Putamen (tissue), 1 donor: ENCODE results near the gene IGSF6.
"Not testable (repeated sequence)": the region's sequence is repeated elsewhere in the genome, so short reads cannot be mapped to it uniquely, and the experiment has no call there.

ENCODE experiments used
- DNase-seq: peaks from one replicate; pipeline ENCODE4 v3.0.0-alpha.2; 2016; ENCODE audit warnings: low spot score

IGSF6 gene

DNA sequence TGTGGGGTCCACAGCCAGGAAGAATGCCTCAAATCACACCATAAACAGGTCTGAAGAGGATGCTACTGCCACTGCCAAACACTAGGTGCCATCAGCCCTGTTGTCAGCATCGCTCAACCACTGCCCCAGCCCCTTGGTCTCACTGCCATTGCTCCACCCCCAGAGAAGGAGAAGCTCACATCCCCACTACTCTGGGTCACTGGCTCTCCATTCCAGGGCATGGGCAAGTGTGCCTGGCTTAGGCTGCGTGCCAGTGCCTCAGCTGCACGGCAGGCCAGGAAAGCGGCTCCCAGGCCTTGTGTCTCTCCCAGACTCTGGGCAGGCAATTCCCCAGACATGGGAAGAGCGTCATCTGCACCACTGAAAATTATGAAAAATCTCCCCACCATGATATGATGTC is 1.2 kb upstream of the IGSF6 start:
- no peak for DNase-seq

DNA sequence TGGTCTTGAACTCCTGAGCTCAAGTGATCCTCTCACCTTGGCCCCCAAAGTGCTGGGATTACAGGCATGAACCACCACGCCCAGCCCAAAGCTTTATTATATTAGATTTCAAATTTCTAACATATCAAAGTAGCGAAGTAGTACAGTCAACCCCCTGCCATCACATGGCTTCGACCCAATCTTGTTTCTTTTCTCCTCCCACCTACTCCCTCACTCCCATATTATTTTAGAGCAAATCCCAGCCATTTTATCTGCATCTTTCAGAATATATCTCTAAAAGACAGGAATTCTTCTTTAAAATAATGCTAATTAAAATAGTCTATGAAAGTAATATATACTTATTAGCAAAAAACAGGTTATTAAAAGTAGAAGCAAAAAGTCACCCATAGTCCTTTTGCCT is 893 bp downstream of the IGSF6 start:
- DNase-seq = no peak

DNA sequence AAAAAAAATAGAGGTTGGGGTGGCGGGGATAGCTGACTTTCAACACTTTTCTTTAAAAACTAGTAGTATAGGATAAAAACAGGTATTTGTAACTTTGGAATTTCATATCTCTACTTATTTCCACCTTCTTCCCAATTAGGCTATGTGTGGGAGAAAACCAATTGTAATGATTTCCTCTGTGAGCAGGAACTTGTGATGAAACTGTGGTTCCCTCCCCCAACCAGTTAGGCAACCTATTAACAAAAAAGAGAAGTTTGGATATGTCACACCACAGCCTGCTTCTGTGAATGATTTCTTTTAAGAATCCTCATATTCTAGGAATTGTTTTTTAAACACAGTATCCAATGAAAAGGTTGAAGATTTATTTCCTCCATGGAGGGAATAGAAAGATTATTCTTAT is 1.9 kb downstream of the IGSF6 start:
- DNase-seq = peak; percentile 76

- DNase-seq = not testable (repeated sequence)
These were observed 2.5 kb downstream of the IGSF6 start for GRCh38 chr16:21649826-21650406.

- DNase-seq = no peak
These were observed 4.7 kb downstream of the IGSF6 start for GRCh38 chr16:21647562-21648164.

- DNase-seq = no peak
These were observed 5.5 kb downstream of the IGSF6 start for GRCh38 chr16:21646721-21647561.

DNA sequence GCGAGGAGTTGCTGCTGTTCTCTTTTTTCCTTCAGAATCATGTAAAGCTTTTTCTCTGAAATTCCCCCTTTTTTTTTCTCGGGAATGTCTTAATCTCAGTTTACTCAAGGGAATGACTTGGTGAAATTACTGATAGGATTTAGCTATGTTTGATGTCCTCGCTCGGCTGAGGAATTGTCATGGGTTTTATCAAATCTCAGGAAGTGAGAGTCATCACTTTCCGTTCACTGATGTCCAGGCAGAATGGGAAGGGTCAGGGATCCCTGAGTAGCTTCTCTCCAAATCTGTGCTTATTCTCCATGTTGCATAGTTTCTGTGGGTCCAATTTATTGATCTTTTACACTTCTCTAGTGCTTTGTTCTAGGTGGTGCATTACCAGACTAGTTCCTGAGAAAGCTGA is 6.3 kb downstream of the IGSF6 start:
- no peak for DNase-seq

DNA sequence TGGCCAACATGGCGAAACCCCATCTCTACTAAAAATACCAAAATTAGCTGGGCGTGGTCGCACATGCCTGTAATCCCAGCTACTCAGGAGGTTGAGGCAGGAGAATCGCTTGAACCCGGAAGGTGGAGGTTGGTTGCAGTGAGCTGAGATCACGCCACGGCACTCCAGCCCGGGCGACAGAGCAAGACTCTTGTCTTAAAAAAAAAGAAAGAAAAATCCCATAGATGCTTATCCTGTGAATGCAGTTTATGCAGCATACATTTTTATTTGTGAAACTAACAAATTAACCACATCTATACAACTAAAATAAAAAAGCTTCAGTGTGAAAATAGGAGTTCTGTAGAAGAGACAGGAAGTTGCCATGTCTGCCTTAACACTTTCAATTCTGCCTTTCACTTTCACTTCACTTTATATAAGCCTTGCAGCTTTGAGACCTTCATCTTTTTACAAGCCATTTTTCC is 7.1 kb downstream of the IGSF6 start:
- DNase-seq = no peak

DNA sequence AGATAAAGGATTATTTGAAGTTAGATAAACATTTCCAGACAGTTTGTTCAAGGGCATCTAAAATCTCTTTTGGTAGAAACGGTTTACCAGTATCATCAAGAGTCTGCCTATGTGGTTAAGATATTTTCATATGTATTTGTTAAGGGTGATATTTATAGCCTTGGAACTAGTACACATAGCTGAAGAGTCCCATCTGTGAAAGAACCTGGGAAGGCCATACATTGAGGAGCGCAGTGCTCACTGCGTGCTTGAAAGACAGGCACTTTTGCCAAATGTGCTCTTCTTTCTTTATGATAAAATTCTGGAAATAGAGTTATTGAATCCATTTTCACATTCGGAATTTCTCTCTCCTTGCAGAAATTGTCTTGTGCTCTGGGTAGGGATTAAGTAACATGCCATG is 7.7 kb downstream of the IGSF6 start:
- no peak for DNase-seq

GRCh38 chr16:21643785-21644184 is 8.6 kb downstream of the IGSF6 start:
- DNase-seq = no peak

- no peak for DNase-seq
These were observed 9.5 kb downstream of the IGSF6 start for GRCh38 chr16:21642861-21643260.

GRCh38 chr16:21641916-21642315 is 10.5 kb downstream of the IGSF6 start:
- DNase-seq = no peak

DNA sequence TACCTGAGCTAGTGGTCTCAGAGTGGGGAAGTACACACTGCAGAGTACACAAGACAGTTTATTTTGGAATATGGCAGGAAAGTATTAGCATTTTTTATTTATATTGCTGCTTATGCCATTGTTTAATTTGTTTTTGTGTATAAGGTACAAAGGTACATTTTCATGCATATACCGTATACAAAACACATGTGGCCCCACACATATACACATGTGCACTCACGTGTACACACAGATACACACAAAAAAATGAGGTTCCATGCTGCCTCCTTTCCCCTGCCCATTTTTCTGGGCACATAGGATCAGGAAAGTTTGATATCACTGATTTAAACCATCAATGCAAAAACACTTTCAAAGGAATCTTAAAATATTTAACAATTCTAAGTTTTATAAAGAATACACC is 12.9 kb downstream of the IGSF6 start:
- no peak for DNase-seq

DNA sequence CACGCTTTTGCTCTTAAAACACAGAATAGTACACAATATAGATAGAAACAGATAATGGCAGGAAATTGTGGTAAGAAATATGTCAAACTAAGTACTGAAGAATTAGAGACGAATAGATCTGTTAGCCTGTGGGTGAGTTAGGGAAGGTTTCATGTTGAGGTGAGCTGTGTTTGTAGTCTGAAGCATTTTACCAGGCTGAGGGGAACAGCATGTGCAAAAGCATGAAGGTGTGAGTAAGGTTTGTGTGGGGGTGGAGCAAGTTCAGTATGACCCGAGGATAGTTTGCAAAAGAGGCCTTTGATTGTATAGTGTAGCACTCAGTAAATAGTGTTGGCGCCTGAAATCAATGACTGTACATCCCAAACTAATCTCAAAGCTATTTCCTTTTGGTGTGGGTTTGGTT is 13.8 kb downstream of the IGSF6 start:
- DNase-seq = no peak

GRCh38 chr16:21637032-21637968 is 15.1 kb downstream of the IGSF6 start:
- no peak for DNase-seq

GRCh38 chr16:21635694-21636093 is 16.7 kb downstream of the IGSF6 start:
- DNase-seq = not testable (repeated sequence)

- DNase-seq = no peak
These were observed 18.2 kb downstream of the IGSF6 start for GRCh38 chr16:21634216-21634615.

- DNase-seq = not testable (repeated sequence)
These were observed 20.3 kb downstream of the IGSF6 start for GRCh38 chr16:21631951-21632575.

- DNase-seq = not testable (repeated sequence)
These were observed 21.0 kb downstream of the IGSF6 start for GRCh38 chr16:21631376-21631775.

DNA sequence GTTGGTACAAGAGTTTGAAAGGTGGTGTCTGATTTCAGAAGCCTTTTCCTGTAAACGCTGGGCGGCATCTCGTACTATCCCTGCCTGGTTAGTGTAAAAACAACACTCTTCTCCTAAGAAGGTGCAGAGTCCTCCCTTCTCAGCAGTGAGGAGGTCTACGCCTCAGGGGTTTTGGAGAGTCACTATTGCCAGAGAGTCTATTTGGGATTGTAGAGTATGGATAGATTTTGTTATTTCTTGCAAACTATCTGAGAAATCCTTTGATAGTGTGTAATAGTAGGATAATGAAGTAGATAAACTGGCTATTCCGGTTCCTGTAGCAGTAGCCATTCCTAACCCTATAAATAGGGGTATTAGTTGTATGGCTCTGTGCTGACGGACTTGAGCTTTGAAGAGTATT is 21.5 kb downstream of the IGSF6 start:
- not testable (repeated sequence) for DNase-seq
